ENCODE results near the gene SFXN5.

- TF ChIP-seq POLR2A (IDR thresholded peaks at IDR 0.05; ENCODE audit: low read depth, low read length) (no peak), RCOR1 (IDR thresholded peaks at IDR 0.05; ENCODE audit: insufficient replicate concordance, low read length) (no peak), MAFK (IDR thresholded peaks at IDR 0.05; ENCODE audit: low read depth, low read length) (no peak), NFE2L2 (IDR thresholded peaks at IDR 0.05; ENCODE audit: low read depth, low read length) (no peak)
- TF ChIP-seq, protein P1, sequence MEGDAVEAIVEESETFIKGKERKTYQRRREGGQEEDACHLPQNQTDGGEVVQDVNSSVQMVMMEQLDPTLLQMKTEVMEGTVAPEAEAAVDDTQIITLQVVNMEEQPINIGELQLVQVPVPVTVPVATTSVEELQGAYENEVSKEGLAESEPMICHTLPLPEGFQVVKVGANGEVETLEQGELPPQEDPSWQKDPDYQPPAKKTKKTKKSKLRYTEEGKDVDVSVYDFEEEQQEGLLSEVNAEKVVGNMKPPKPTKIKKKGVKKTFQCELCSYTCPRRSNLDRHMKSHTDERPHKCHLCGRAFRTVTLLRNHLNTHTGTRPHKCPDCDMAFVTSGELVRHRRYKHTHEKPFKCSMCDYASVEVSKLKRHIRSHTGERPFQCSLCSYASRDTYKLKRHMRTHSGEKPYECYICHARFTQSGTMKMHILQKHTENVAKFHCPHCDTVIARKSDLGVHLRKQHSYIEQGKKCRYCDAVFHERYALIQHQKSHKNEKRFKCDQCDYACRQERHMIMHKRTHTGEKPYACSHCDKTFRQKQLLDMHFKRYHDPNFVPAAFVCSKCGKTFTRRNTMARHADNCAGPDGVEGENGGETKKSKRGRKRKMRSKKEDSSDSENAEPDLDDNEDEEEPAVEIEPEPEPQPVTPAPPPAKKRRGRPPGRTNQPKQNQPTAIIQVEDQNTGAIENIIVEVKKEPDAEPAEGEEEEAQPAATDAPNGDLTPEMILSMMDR (conservative IDR thresholded peaks at IDR 0.05; ENCODE audit: low read depth, low read length): no peak
Observed at GRCh38 chr2:73003027-73003426, 68.5 kb downstream of the SFXN5 start.

Measured in IMR-90 (cell line).